OCI-LY3 (cell line): ENCODE results near the gene DNM1.

Experiments used
- CTCF ChIP-seq: fragments of 200-600, 300-600 bp; sonication (generic); IDR thresholded peaks from 2 replicates; pipeline ENCODE4 v1.5.1; 2014; ENCODE audit warnings: antibody characterized with exemption, low read length, low read depth
- EZH2phosphoT487 ChIP-seq: fragments of 200-600 bp; shearing (Covaris generic); IDR thresholded peaks from 2 replicates; pipeline ENCODE4 v1.6.1; 2018; ENCODE audit warnings: antibody characterized with exemption, mixed run types, low read depth

- TF ChIP-seq CTCF (no peak), EZH2phosphoT487 (no peak)
Observed at GRCh38 chr9:128202648-128203023, 543 bp upstream of the DNM1 start.
